Neural cell (in vitro differentiated cells): ENCODE data around the gene TTC21B. TPM values are rescaled to one million over a fixed set of nuclear protein-coding genes. Genes with fewer than 3 reads are reported as not detected.

ENCODE experiments used
- H2AFZ ChIP-seq: fragments of 200-600, 300-800 bp; sonication (generic), shearing (Covaris generic); 2 replicates; pipeline ENCODE4 v1.6.0; 2014; ENCODE audit warnings: low read depth, mild to moderate bottlenecking, antibody characterized with exemption, low read length, moderate library complexity
- H3F3A ChIP-seq: fragments of 200-600 bp; shearing (Covaris generic); 2 replicates; pipeline ENCODE4 v1.6.1; 2016; ENCODE audit warnings: mild to moderate bottlenecking, moderate library complexity, mixed read lengths, antibody characterized with exemption, low read length; ENCODE audit not compliant: insufficient read depth, poor library complexity, severe bottlenecking
- H3K27ac ChIP-seq: fragments of 200-600, 300-800 bp; sonication (generic), shearing (Covaris generic); 2 replicates; pipeline ENCODE4 v1.5.1; 2014; ENCODE audit warnings: mild to moderate bottlenecking, low read length, moderate library complexity
- H3K27me3 ChIP-seq: fragments of 300-800, 200-600 bp; sonication (generic), shearing (Covaris generic); 2 replicates; pipeline ENCODE4 v1.6.0; 2014; ENCODE audit warnings: mild to moderate bottlenecking, low read depth, low read length, moderate library complexity; ENCODE audit not compliant: insufficient read depth
- H3K36me3 ChIP-seq: fragments of 300-800, 200-600 bp; sonication (generic), shearing (Covaris generic); 2 replicates; pipeline ENCODE4 v1.5.1; 2014; ENCODE audit warnings: mild to moderate bottlenecking, antibody characterized with exemption, low read length, moderate library complexity; ENCODE audit not compliant: insufficient read depth
- H3K4me2 ChIP-seq: fragments of 300-800, 200-600 bp; sonication (generic), shearing (Covaris generic); 2 replicates; pipeline ENCODE4 v1.6.0; 2014; ENCODE audit warnings: mild to moderate bottlenecking, low read length
- H3K4me3 ChIP-seq: fragments of 300-800, 200-600 bp; sonication (generic), shearing (Covaris generic); 2 replicates; pipeline ENCODE4 v1.5.1; 2014; ENCODE audit warnings: mild to moderate bottlenecking, low read length, moderate library complexity
- H3K79me2 ChIP-seq: fragments of 200-600 bp; shearing (Covaris generic); replicated peaks from 2 replicates; pipeline ENCODE4 v1.6.0; 2014; ENCODE audit warnings: mild to moderate bottlenecking, low read length, moderate library complexity; ENCODE audit not compliant: insufficient read depth
- H3K9ac ChIP-seq: fragments of 300-800, 200-600 bp; sonication (generic), shearing (Covaris generic); 2 replicates; pipeline ENCODE4 v1.6.1; 2016; ENCODE audit warnings: mild to moderate bottlenecking, low read length, mixed read lengths
- H3K9me2 ChIP-seq: fragments of 200-600 bp; shearing (Covaris generic); 2 replicates; pipeline ENCODE4 v1.6.1; 2016; ENCODE audit warnings: mild to moderate bottlenecking, low read length, mixed read lengths; ENCODE audit not compliant: insufficient read depth
- H3K9me3 ChIP-seq: fragments of 200-600, 300-800 bp; sonication (generic), shearing (Covaris generic); 2 replicates; pipeline ENCODE4 v1.6.1; 2016; ENCODE audit warnings: mild to moderate bottlenecking, mixed run types, low read length, moderate library complexity, mixed read lengths
- H4K20me1 ChIP-seq: fragments of 200-600 bp; shearing (Covaris generic); 2 replicates; pipeline ENCODE4 v1.6.1; 2016; ENCODE audit warnings: mild to moderate bottlenecking, mixed run types; ENCODE audit not compliant: insufficient read depth
- CTCF ChIP-seq: fragments of 450-650 bp; IDR thresholded peaks from 2 replicates; pipeline ENCODE4 v1.5.1; 2014; ENCODE audit warnings: antibody characterized with exemption, mild to moderate bottlenecking, moderate library complexity; ENCODE audit not compliant: poor library complexity, severe bottlenecking
- EP300 ChIP-seq: fragments of 450-650 bp; conservative IDR thresholded peaks from 2 replicates; pipeline ENCODE4 v1.6.1; 2014; ENCODE audit warnings: antibody characterized with exemption, mild to moderate bottlenecking, moderate library complexity; ENCODE audit not compliant: poor library complexity, severe bottlenecking
- EZH2 ChIP-seq: fragments of 200-600, 300-800 bp; shearing (Covaris generic), sonication (generic); IDR thresholded peaks from 2 replicates; pipeline ENCODE4 v1.6.1; 2014; ENCODE audit warnings: antibody characterized with exemption, low read length, borderline replicate concordance, mild to moderate bottlenecking; ENCODE audit not compliant: insufficient read depth, poor library complexity, severe bottlenecking
- MXI1 ChIP-seq: fragments of 450-650 bp; conservative IDR thresholded peaks from 2 replicates; pipeline ENCODE4 v1.6.1; 2014; ENCODE audit warnings: antibody characterized with exemption, mild to moderate bottlenecking; ENCODE audit not compliant: poor library complexity, severe bottlenecking
- RAD21 ChIP-seq: fragments of 450-650 bp; conservative IDR thresholded peaks from 2 replicates; pipeline ENCODE4 v1.6.1; 2014; ENCODE audit warnings: antibody characterized with exemption, mild to moderate bottlenecking, moderate library complexity
- REST ChIP-seq: IDR thresholded peaks from 2 replicates; pipeline ENCODE4 v1.6.1; 2012; ENCODE audit warnings: borderline replicate concordance
- SMC3 ChIP-seq: fragments of 450-650 bp; conservative IDR thresholded peaks from 2 replicates; pipeline ENCODE4 v1.6.1; 2014; ENCODE audit warnings: antibody characterized with exemption, mild to moderate bottlenecking, moderate library complexity; ENCODE audit not compliant: poor library complexity
- TAF1 ChIP-seq: IDR thresholded peaks from 2 replicates; pipeline ENCODE4 v1.6.1; 2012; ENCODE audit warnings: low read depth
- polyA plus RNA-seq: library from polyadenylated mRNA; depleted of rRNA; stranded (reverse); fragments of >200 nt; gene quantifications from 2 replicates; pipeline ENCODE4 v1.2.3, GENCODE V29; 2014

Gene TTC21B
- polyA plus RNA-seq, 1 donor from 2014 or later, result 31.1 TPM

GRCh38 chr2:165833156-165833555 lies 120.4 kb downstream of the TTC21B start:
- Histone ChIP-seq H3F3A (no peaks in the 10 kb centered on the region), H3K36me3 (no peaks in the 10 kb centered on the region), H3K4me2 (no peak overlapping the region), H2AFZ (no peak overlapping the region), H3K79me2 (no peaks in the 10 kb centered on the region), H3K9me2 (no peaks in the 10 kb centered on the region), H4K20me1 (no peaks in the 10 kb centered on the region), H3K4me3 (no peak overlapping the region), H3K27me3 (no peaks in the 10 kb centered on the region), H3K9me3 (no peaks in the 10 kb centered on the region), H3K27ac (no peak overlapping the region), H3K9ac (no peak overlapping the region)
- no peak for TF ChIP-seq EP300
- TF ChIP-seq REST, result no peak
- no peak for TF ChIP-seq MXI1
- no peak for TF ChIP-seq CTCF
- TF ChIP-seq TAF1, result no peak
- TF ChIP-seq RAD21, result no peak
- no peak for TF ChIP-seq EZH2
- TF ChIP-seq SMC3, result no peak

- Histone ChIP-seq H3K79me2 (no peaks in the 10 kb centered on the region), H4K20me1 (no peaks in the 10 kb centered on the region), H3F3A (no peaks in the 10 kb centered on the region), H3K27me3 (no peaks in the 10 kb centered on the region), H3K27ac (no peak overlapping the region), H3K9me2 (no peaks in the 10 kb centered on the region), H3K36me3 (no peaks in the 10 kb centered on the region), H2AFZ (no peak overlapping the region), H3K9me3 (no peaks in the 10 kb centered on the region), H3K4me3 (no peak overlapping the region), H3K9ac (no peak overlapping the region), H3K4me2 (no peak overlapping the region)
- no peak for TF ChIP-seq TAF1
- TF ChIP-seq CTCF, result no peak
- TF ChIP-seq MXI1, result no peak
- no peak for TF ChIP-seq EP300
Measured at GRCh38 chr2:165827921-165828276, 125.7 kb downstream of the TTC21B start.
